Small intestine (tissue), 16 donors: ENCODE measurements around the gene ZNF20. TPM values are rescaled to one million over a fixed set of nuclear protein-coding genes. Genes with fewer than 3 reads are reported as not detected.

Experiments
- DNase-seq, 2 donors: peaks; one replicate each; pipeline versions ENCODE4 v3.0.0 to v3.0.0-alpha.2; 2013
- FAIRE-seq: peaks from 2 replicates; lab custom pipeline; 2012; peaks lifted over from hg19 to GRCh38; lab: Jason Lieb, UNC
- H3K27ac ChIP-seq, 3 donors: one replicate each; pipeline ENCODE4 v1.5.1; 2013; ENCODE audit warnings: low read length in 2 of 3, mild to moderate bottlenecking in 2 of 3, control low read depth in 1 of 3, inconsistent platforms in 1 of 3, low read depth in 1 of 3, moderate library complexity in 1 of 3
- H3K27me3 ChIP-seq, 3 donors: one replicate each; pipeline ENCODE4 v1.6.1; 2013; ENCODE audit warnings: low read length in 3 of 3, inconsistent platforms in 1 of 3; ENCODE audit not compliant: control insufficient read depth in 3 of 3, insufficient read depth in 3 of 3
- H3K36me3 ChIP-seq, 3 donors: one replicate each; pipeline ENCODE4 v1.6.1; 2013; ENCODE audit warnings: low read length in 3 of 3, inconsistent platforms in 1 of 3, low read depth in 1 of 3, mild to moderate bottlenecking in 1 of 3, moderate library complexity in 1 of 3; ENCODE audit not compliant: control insufficient read depth in 3 of 3, insufficient read depth in 2 of 3
- H3K4me1 ChIP-seq, 3 donors: one replicate each; pipeline ENCODE4 v1.6.1; 2013; ENCODE audit warnings: low read length in 2 of 3, inconsistent platforms in 1 of 3, low read depth in 1 of 3, mild to moderate bottlenecking in 1 of 3, moderate library complexity in 1 of 3; ENCODE audit not compliant: control insufficient read depth in 3 of 3, insufficient read depth in 2 of 3
- H3K4me3 ChIP-seq, 3 donors: one replicate each; pipeline ENCODE4 v1.5.1; 2013; ENCODE audit warnings: low read length in 3 of 3, control low read depth in 1 of 3, inconsistent platforms in 1 of 3, low read depth in 1 of 3, mild to moderate bottlenecking in 1 of 3, moderate library complexity in 1 of 3
- H3K9me3 ChIP-seq, 2 donors: one replicate each; pipeline ENCODE4 v1.6.1; 2013; ENCODE audit warnings: low read depth in 1 of 2, low read length in 1 of 2; ENCODE audit not compliant: control insufficient read depth in 2 of 2, insufficient read depth in 1 of 2
- WGBS, 3 donors: extraction: QIAGEN DNeasy Blood & Tissue Kit; methylation state at CpG; one replicate each; pipeline ENCODE4 v1.1.7; 2013; 5-methylcytosine and 5-hydroxymethylcytosine counted together
- long read RNA-seq, 10 donors: transcript quantifications; one replicate each; lab custom pipeline, GENCODE V29; 2026
- polyA plus RNA-seq, 4 donors: library from polyadenylated mRNA; stranded (reverse) in 3 of 4; unstranded in 1 of 4; fragments of 200-250 nt in 3 of 4; fragments of 120-200 nt in 1 of 4; gene quantifications; one replicate each; pipeline versions ENCODE4 v1.2.1 to v1.2.3, GENCODE V29; 2013
- donor health status: healthy with polysubstance abuse.
- donor health status: control.
- donor health status: control.
- donor health status: Bipolar disorder and iron deficiency.
- donor health status: healthy.

ZNF20 gene
- 1 to 10 TPM; 2.4 to 7.0 (median 3.5) TPM for polyA plus RNA-seq
- long read RNA-seq, donor 1: 0 reads
- long read RNA-seq, donor 2: 0 reads
- long read RNA-seq, donor 3: 0 reads
- long read RNA-seq, donor 4: 0 reads
- long read RNA-seq, donor 5: 0 reads
- long read RNA-seq, donor 6: 0 reads
- long read RNA-seq, donor 7, partial matches to known transcripts: 30 of 30 reads
- long read RNA-seq, donor 7, other reads (novel, unspliced or antisense): 0 of 30 reads
- long read RNA-seq, donor 8: 0 reads
- long read RNA-seq, donor 9, partial matches to known transcripts: 0 of 1 reads
- long read RNA-seq, donor 9, other reads (novel, unspliced or antisense): 0 of 1 reads
- long read RNA-seq, donor 10, partial matches to known transcripts: 0 of 4 reads
- long read RNA-seq, donor 10, other reads (novel, unspliced or antisense): 0 of 4 reads

GRCh38 chr19:12139885-12140544 lies at the start of gene ZNF20:
Gene ZNF20 (minus strand): TSS chr19:12140350. CDS start chr19:12140182, 168 bp downstream.
- peak within 1 kb of the TSS; percentile 28 to 92 (median 86) for H3K27ac ChIP-seq
- peaks cover 2 to 32% (median 3%) of the 10 kb centered on the region in 3 donors for H3K36me3 ChIP-seq
- no peaks in the 10 kb centered on the region for H3K27me3 ChIP-seq
- H3K4me3 ChIP-seq: peak within 1 kb of the TSS; percentile 70 to 94 (median 75)
- FAIRE-seq: peak; percentile 19
- peaks cover 0 to 21% of the 10 kb centered on the region in 2 donors for H3K9me3 ChIP-seq
- DNase-seq: peak; percentile 96 to 98
- H3K4me1 ChIP-seq: peaks cover 0 to 7% (median 2%) of the 10 kb centered on the region in 3 donors
- WGBS, 3 donors: 0% methylated on average over 42 to 49 of the region's 49 CpGs

DNA sequence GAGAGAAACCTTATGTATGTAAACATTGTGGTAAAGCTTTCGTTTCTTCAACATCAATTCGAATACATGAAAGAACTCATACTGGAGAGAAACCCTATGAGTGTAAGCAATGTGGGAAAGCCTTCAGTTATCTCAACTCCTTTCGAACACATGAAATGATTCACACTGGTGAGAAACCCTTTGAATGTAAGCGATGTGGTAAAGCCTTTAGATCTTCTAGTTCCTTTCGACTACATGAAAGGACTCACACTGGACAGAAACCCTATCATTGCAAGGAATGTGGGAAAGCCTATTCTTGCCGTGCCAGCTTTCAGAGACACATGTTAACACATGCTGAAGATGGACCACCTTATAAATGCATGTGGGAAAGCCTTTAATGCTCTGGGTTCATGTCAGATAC lies 47.5 kb upstream of the ZNF20 start:
- DNase-seq: no peak
- H3K36me3 ChIP-seq: peaks cover 20 to 36% (median 26%) of the 10 kb centered on the region in 3 donors
- no peaks in the 10 kb centered on the region for H3K4me1 ChIP-seq
- no peaks in the 10 kb centered on the region for H3K27me3 ChIP-seq
- WGBS, 3 donors: 96 to 99% (median 97%) methylated on average over 6 of the region's 6 CpGs
- no peak for FAIRE-seq
- no peak overlapping the region for H3K27ac ChIP-seq
- no peak overlapping the region for H3K4me3 ChIP-seq
- H3K9me3 ChIP-seq: peaks cover 5 to 60% of the 10 kb centered on the region in 2 donors

DNA sequence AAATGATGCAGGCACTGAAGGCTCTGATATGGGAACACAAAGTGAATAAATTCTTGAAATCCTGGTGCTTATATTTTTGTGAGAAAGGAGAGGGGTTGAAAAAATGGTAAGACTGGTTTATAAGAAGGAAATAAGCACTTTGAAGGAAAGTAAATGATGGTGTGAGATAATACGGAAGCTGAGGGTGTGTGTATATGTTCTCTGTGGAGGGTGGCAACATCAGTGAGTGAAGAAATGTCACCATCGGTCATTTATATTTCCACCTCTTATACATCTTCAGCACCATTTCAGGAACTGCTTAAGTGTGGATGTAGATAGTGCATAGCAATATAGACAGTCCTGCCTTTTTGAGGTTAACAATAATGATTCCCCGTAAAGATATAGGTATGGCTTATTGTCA lies 40.2 kb upstream of the ZNF20 start:
- Histone ChIP-seq H3K4me1 (no peaks in the 10 kb centered on the region), H3K27me3 (no peaks in the 10 kb centered on the region)
- 92 to 99% (median 98%) methylated on average over 3 of the region's 3 CpGs for WGBS, 3 donors

GRCh38 chr19:12166626-12167025 lies 26.5 kb upstream of the ZNF20 start:
- 78 to 92% (median 89%) methylated on average over 1 of the region's 1 CpG for WGBS, 3 donors
- FAIRE-seq: no peak
- H3K27me3 ChIP-seq: no peaks in the 10 kb centered on the region
- H3K9me3 ChIP-seq: no peaks in the 10 kb centered on the region
- no peak for DNase-seq
- no peak overlapping the region for H3K4me3 ChIP-seq
- H3K36me3 ChIP-seq: peaks cover 0 to 6% (median 4%) of the 10 kb centered on the region in 3 donors
- H3K4me1 ChIP-seq: peaks cover 2 to 7% (median 5%) of the 10 kb centered on the region in 3 donors
- H3K27ac ChIP-seq: no peak overlapping the region

More for the DNA sequence above, 40.2 kb upstream of the ZNF20 start:
- DNase-seq: no peak
- no peak for FAIRE-seq
- Histone ChIP-seq H3K4me3 (no peak overlapping the region), H3K9me3 (peaks cover 2 to 56% of the 10 kb centered on the region in 2 donors), H3K27ac (no peak overlapping the region), H3K36me3 (peaks cover 0 to 25% (median 3%) of the 10 kb centered on the region in 3 donors)

DNA sequence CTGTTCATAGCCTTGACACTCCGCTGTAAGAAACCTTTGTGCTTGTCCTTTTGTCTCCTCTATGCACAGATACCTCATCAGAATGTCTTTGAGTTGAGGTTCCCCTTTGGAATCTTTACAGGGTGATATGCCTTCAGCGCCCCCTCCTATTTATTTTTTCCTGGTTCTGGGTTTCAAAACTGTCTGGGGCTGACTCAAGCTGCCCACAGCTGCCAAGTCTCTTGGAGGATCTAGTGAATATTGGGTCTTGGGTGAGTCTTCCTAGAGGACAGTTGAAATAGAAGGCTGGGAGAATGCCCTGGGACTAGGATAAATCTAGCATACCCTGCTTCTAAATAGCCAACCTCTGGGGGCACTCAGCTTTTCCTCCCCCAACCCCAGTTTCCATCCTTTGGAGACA lies 23.7 kb upstream of the ZNF20 start:
- Histone ChIP-seq H3K27ac (peak overlapping the region; percentile 95 to 99 (median 95)), H3K9me3 (no peaks in the 10 kb centered on the region), H3K4me3 (peak overlapping the region in 2 of 3 donors; percentile 72 to 99), H3K4me1 (peaks cover 2 to 7% (median 5%) of the 10 kb centered on the region in 3 donors), H3K27me3 (no peaks in the 10 kb centered on the region), H3K36me3 (peaks cover 0 to 2% (median 0%) of the 10 kb centered on the region in 3 donors)
- no peak for FAIRE-seq
- no peak for DNase-seq
- WGBS, 3 donors: 7 to 12% (median 7%) methylated on average over 2 of the region's 2 CpGs

GRCh38 chr19:12162882-12163806 lies 23.0 kb upstream of the ZNF20 start, which contains the start of gene ZNF136:
Gene ZNF136 (plus strand): TSS chr19:12163096. CDS start chr19:12163204, 108 bp downstream.
- 0 to 1% (median 1%) methylated on average over 50 to 57 of the region's 57 CpGs for WGBS, 3 donors
- no peak for FAIRE-seq

GRCh38 chr19:12162513-12162881 lies 22.3 kb upstream of the ZNF20 start:
- Histone ChIP-seq H3K27me3 (no peaks in the 10 kb centered on the region), H3K36me3 (peaks cover 0 to 2% (median 0%) of the 10 kb centered on the region in 3 donors), H3K27ac (peak overlapping the region; percentile 16 to 95 (median 49)), H3K9me3 (no peaks in the 10 kb centered on the region), H3K4me1 (peaks cover 2 to 7% (median 5%) of the 10 kb centered on the region in 3 donors), H3K4me3 (peak overlapping the region in 2 of 3 donors; percentile 72 to 99)
- FAIRE-seq (no peak), DNase-seq (no peak)
- WGBS, 3 donors: 14 to 15% (median 14%) methylated on average over 8 of the region's 8 CpGs

More at GRCh38 chr19:12162882-12163806, 23.0 kb upstream of the ZNF20 start, which contains the start of gene ZNF136:
- Histone ChIP-seq H3K27me3 (no peaks in the 10 kb centered on the region), H3K27ac (peak within 1 kb of the TSS; percentile 95 to 99 (median 95)), H3K9me3 (no peaks in the 10 kb centered on the region), H3K4me1 (peaks cover 2 to 7% (median 5%) of the 10 kb centered on the region in 3 donors), H3K36me3 (peaks cover 0 to 2% (median 0%) of the 10 kb centered on the region in 3 donors), H3K4me3 (peak within 1 kb of the TSS; percentile 72 to 99 (median 97))
- DNase-seq: peak; percentile 97 to 98
